HFF-Myc (cell line): ENCODE results near the gene TSPAN3.

Experiments
- DNase-seq: peaks from one replicate; pipeline ENCODE4 v3.0.0-alpha.2; 2011; ENCODE audit warnings: low read depth; ENCODE audit errors: extremely low read depth
- H3K4me3 ChIP-seq: replicated peaks from 2 replicates; pipeline ENCODE4 v1.5.1; 2011; ENCODE audit warnings: low read depth, mild to moderate bottlenecking, control low read depth, low read length
- CTCF ChIP-seq: IDR thresholded peaks from 2 replicates; pipeline ENCODE4 v1.5.1; 2012; ENCODE audit warnings: mild to moderate bottlenecking, low read depth, low read length, control low read depth; ENCODE audit errors: missing control alignments

TSPAN3 gene

GRCh38 chr15:77001351-77001750 lies 69.6 kb downstream of the TSPAN3 start:
- DNase-seq = no peak
- TF ChIP-seq CTCF = no peak
- no peak overlapping the region for H3K4me3 ChIP-seq

GRCh38 chr15:76999996-77000395 lies 70.9 kb downstream of the TSPAN3 start:
- no peak overlapping the region for H3K4me3 ChIP-seq
- TF ChIP-seq CTCF = no peak
- no peak for DNase-seq

GRCh38 chr15:76998663-76999285 lies 72.1 kb downstream of the TSPAN3 start:
- H3K4me3 ChIP-seq = no peak overlapping the region
- DNase-seq = no peak
- no peak for TF ChIP-seq CTCF

GRCh38 chr15:76996526-76997401 lies 74.1 kb downstream of the TSPAN3 start:
- H3K4me3 ChIP-seq = no peak overlapping the region
- no peak for TF ChIP-seq CTCF
- no peak for DNase-seq

GRCh38 chr15:76996076-76996525 lies 74.8 kb downstream of the TSPAN3 start:
- no peak for TF ChIP-seq CTCF
- no peak overlapping the region for H3K4me3 ChIP-seq
- DNase-seq = no peak

- no peak for TF ChIP-seq CTCF
- DNase-seq = no peak
- no peak within 1 kb of the TSS for H3K4me3 ChIP-seq
Measured at GRCh38 chr15:76994971-76995945, 75.7 kb downstream of the TSPAN3 start, which contains the start of gene PSTPIP1. PSTPIP1 (plus strand) TSS chr15:76995126; CDS start chr15:76995574, 448 bp downstream.
